HL-60 (cell line): Measurements from ENCODE around the gene ALDH1A1.

ENCODE experiments used
- CTCF ChIP-seq: IDR thresholded peaks from one replicate; pipeline ENCODE4 v1.5.1; 2011; ENCODE audit warnings: low read length, control low read depth, inconsistent platforms; ENCODE audit not compliant: insufficient read depth
- GABPA ChIP-seq: IDR thresholded peaks from 2 replicates; pipeline ENCODE4 v1.6.1; 2012; ENCODE audit warnings: low read depth
- POLR2AphosphoS5 ChIP-seq: IDR thresholded peaks from 2 replicates; pipeline ENCODE4 v1.6.1; 2012; ENCODE audit warnings: low read depth
- REST ChIP-seq: IDR thresholded peaks from 2 replicates; pipeline ENCODE4 v1.6.1; 2012; ENCODE audit warnings: low read depth; ENCODE audit not compliant: insufficient replicate concordance

GRCh38 chr9:72980600-72981265 is 27.9 kb upstream of the ALDH1A1 start:
- TF ChIP-seq POLR2AphosphoS5 (no peak), CTCF (no peak), REST (no peak), GABPA (no peak)
